C4-2B (cell line): ENCODE data around the gene YWHAE.

Experiments
- ZFX ChIP-seq: fragments of 450-650 bp; IDR thresholded peaks from 2 replicates; pipeline ENCODE4 v1.6.1; 2017
- TF ChIP-seq, protein P1 (sequence below): fragments of 450-650 bp; conservative IDR thresholded peaks from 2 replicates; pipeline ENCODE4 v1.5.1; 2017; ENCODE audit warnings: mild to moderate bottlenecking

DNA sequence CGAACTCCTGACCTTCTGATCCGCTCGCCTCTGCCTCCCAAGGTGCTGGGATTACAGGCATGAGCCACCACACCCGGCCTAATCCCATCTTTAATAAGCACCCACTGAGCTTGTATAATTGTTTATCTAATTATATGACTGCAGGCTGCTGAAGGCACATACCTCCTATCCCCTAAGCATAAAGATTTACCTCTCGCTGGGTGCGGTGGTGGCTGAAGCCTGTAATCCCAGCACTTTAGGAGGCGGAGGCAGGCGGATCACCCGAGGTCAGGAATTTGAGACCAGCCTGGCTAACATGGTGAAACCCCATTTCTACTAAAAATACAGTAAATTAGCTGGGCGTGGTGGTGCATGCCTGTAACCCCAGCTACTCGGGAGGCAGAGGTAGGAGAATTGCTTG is 20.1 kb upstream of the YWHAE start:
- TF ChIP-seq, protein P1, sequence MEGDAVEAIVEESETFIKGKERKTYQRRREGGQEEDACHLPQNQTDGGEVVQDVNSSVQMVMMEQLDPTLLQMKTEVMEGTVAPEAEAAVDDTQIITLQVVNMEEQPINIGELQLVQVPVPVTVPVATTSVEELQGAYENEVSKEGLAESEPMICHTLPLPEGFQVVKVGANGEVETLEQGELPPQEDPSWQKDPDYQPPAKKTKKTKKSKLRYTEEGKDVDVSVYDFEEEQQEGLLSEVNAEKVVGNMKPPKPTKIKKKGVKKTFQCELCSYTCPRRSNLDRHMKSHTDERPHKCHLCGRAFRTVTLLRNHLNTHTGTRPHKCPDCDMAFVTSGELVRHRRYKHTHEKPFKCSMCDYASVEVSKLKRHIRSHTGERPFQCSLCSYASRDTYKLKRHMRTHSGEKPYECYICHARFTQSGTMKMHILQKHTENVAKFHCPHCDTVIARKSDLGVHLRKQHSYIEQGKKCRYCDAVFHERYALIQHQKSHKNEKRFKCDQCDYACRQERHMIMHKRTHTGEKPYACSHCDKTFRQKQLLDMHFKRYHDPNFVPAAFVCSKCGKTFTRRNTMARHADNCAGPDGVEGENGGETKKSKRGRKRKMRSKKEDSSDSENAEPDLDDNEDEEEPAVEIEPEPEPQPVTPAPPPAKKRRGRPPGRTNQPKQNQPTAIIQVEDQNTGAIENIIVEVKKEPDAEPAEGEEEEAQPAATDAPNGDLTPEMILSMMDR: no peak
- no peak for TF ChIP-seq ZFX
